DOHH2 (cell line): ENCODE measurements around the gene SMAP2.

Experiments used
- CTCF ChIP-seq: fragments of 200-600 bp; sonication (generic); IDR thresholded peaks from one replicate; pipeline ENCODE4 v1.5.1; 2014; ENCODE audit warnings: antibody characterized with exemption, mild to moderate bottlenecking, low read depth, low read length; ENCODE audit not compliant: poor library complexity, severe bottlenecking
- EZH2phosphoT487 ChIP-seq: fragments of 200-600 bp; sonication (generic); IDR thresholded peaks from 2 replicates; pipeline ENCODE4 v1.6.1; 2017; ENCODE audit warnings: borderline replicate concordance, mild to moderate bottlenecking, antibody characterized with exemption, low read length, moderate library complexity, mixed read lengths

- no peak for TF ChIP-seq CTCF
- no peak for TF ChIP-seq EZH2phosphoT487
These were observed 8.0 kb downstream of the SMAP2 start for GRCh38 chr1:40381268-40382107.
